Fibroblast of the aortic adventitia (primary cell): ENCODE results near the gene GPC5. TPM values are rescaled to one million over a fixed set of nuclear protein-coding genes. Genes with fewer than 3 reads are reported as not detected.
A peak's percentile ranks its signal among the peaks of the same experiment; 100 is the strongest.
"Not testable (repeated sequence)": the region's sequence is repeated elsewhere in the genome, so short reads cannot be mapped to it uniquely, and the experiment has no call there.

Source experiments
- DNase-seq: peaks from one replicate; pipeline ENCODE4 v3.0.0-alpha.2; 2010; ENCODE audit warnings: low read depth
- H3K4me3 ChIP-seq: 2 replicates; pipeline ENCODE4 v1.5.1; 2011; ENCODE audit warnings: low read depth, mild to moderate bottlenecking, control low read depth, low read length, moderate library complexity
- CTCF ChIP-seq: IDR thresholded peaks from 2 replicates; pipeline ENCODE4 v1.5.1; 2011; ENCODE audit warnings: mild to moderate bottlenecking, low read length, control low read depth, inconsistent platforms; ENCODE audit not compliant: insufficient read depth
- total RNA-seq: library from RNA; depleted of rRNA; stranded (reverse); fragments of >200 nt; gene quantifications from 2 replicates; pipeline ENCODE4 v1.2.3, GENCODE V29; 2012; ENCODE audit warnings: low replicate concordance

Gene GPC5
- 0.18 TPM in 1 of 2 replicates, not detected in the other for total RNA-seq

DNA sequence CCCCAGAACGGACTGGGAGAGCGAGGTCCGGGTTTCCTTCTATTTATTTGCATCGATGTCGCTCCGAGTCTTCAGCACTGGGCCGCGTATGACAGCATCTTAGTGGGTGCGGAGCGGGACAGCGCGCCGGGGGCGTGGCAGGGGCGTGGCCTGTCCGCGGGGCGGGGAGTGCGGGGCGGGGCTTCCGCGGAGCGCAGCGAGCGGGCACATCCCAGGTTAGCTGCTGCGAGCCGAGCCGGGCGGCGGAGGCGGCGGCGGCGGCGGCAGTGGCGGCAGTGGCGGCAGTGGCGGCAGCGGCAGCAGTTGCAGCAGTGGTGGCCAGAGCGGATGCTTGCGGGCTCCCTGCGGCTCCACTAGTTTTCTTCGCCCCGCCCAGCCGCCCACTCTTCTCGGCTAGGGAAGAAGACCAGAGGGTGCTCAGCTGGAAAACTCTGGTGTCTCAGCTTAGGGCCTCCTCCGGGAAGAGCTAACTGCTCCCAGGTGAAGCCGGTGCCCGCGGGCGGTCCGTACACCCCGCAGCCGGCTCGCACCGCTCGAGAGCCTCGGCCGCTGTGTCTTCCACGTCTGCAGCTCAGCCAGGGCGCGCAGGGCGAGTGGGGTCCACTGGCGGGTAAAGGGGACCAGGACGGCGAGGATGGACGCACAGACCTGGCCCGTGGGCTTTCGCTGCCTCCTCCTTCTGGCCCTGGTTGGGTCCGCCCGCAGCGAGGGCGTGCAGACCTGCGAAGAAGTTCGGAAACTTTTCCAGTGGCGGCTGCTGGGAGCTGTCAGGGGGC, at the start of gene GPC5:
GPC5 (plus strand) TSS at position 209 of the 776 bp plus-strand sequence.
- peak within 1 kb of the TSS; percentile 60 for H3K4me3 ChIP-seq
- DNase-seq = peak; percentile 22
- TF ChIP-seq CTCF = no peak

- H3K4me3 ChIP-seq = peak overlapping the region; percentile 75
- DNase-seq = peak; percentile 82
- TF ChIP-seq CTCF = peak; percentile 92
Observed at GRCh38 chr13:91348906-91349435, 49.5 kb upstream of the GPC5 start.

GRCh38 chr13:91349992-91350911, 48.2 kb upstream of the GPC5 start:
- H3K4me3 ChIP-seq = peak overlapping the region; percentile 75
- DNase-seq = no peak
- no peak for TF ChIP-seq CTCF

- DNase-seq = no peak
- H3K4me3 ChIP-seq = no peak overlapping the region
- no peak for TF ChIP-seq CTCF
Observed at GRCh38 chr13:91351123-91351522, 47.3 kb upstream of the GPC5 start.

GRCh38 chr13:91351980-91352379, 46.4 kb upstream of the GPC5 start:
- H3K4me3 ChIP-seq = no peak overlapping the region
- DNase-seq = no peak
- TF ChIP-seq CTCF = no peak

GRCh38 chr13:91352891-91353290, 45.5 kb upstream of the GPC5 start:
- H3K4me3 ChIP-seq, DNase-seq: not testable (repeated sequence)

- no peak overlapping the region for H3K4me3 ChIP-seq
- no peak for DNase-seq
- TF ChIP-seq CTCF = no peak
Observed at GRCh38 chr13:91353494-91353893, 44.9 kb upstream of the GPC5 start.
